Neural progenitor cell (in vitro differentiated cells): ENCODE results near the gene CBFA2T2.
"Not testable (repeated sequence)": the region's sequence is repeated elsewhere in the genome, so short reads cannot be mapped to it uniquely, and the experiment has no call there.

ENCODE experiments used
- EZH2phosphoT487 ChIP-seq: fragments of 200-600 bp; sonication (generic); IDR thresholded peaks from 2 replicates; pipeline ENCODE4 v1.6.1; 2017; ENCODE audit warnings: antibody characterized with exemption
- TF ChIP-seq, protein P1 (sequence below): fragments of 200-600 bp; sonication (generic); IDR thresholded peaks from 2 replicates; pipeline ENCODE4 v1.5.1; 2017; ENCODE audit warnings: antibody characterized with exemption, mild to moderate bottlenecking

DNA sequence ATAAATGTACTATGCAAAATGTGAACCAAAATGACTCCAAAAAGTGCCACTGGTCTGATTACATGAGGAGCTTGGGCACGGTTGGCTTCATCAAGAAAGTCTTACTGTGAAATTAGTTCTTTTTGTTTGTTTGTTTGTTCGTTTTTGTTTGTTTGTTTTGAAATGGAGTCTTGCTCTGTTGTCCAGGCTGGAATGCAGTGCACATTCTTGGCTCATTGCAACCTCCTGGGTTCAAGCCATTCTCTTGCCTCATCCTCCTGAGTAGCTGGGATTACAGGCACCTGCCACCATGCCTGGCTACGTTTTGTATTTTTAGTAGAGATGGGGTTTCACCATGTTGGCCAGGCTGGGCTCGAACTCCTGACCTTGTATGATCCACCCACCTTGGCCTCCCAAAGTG is 142.0 kb downstream of the CBFA2T2 start:
- TF ChIP-seq, protein P1, sequence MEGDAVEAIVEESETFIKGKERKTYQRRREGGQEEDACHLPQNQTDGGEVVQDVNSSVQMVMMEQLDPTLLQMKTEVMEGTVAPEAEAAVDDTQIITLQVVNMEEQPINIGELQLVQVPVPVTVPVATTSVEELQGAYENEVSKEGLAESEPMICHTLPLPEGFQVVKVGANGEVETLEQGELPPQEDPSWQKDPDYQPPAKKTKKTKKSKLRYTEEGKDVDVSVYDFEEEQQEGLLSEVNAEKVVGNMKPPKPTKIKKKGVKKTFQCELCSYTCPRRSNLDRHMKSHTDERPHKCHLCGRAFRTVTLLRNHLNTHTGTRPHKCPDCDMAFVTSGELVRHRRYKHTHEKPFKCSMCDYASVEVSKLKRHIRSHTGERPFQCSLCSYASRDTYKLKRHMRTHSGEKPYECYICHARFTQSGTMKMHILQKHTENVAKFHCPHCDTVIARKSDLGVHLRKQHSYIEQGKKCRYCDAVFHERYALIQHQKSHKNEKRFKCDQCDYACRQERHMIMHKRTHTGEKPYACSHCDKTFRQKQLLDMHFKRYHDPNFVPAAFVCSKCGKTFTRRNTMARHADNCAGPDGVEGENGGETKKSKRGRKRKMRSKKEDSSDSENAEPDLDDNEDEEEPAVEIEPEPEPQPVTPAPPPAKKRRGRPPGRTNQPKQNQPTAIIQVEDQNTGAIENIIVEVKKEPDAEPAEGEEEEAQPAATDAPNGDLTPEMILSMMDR = not testable (repeated sequence)
- TF ChIP-seq EZH2phosphoT487 = not testable (repeated sequence)
